Activated naive CD4-positive, alpha-beta T cell treated with Interleukin-2 at 50 U/mL for 16 hours (primary cell): Measurements from ENCODE around the gene SLC45A3.
"Not testable (repeated sequence)": the region's sequence is repeated elsewhere in the genome, so short reads cannot be mapped to it uniquely, and the experiment has no call there.

ENCODE experiments used
- DNase-seq: peaks from one replicate; pipeline ENCODE4 v3.0.0-alpha.2; 2020

The SLC45A3 gene, protein sequence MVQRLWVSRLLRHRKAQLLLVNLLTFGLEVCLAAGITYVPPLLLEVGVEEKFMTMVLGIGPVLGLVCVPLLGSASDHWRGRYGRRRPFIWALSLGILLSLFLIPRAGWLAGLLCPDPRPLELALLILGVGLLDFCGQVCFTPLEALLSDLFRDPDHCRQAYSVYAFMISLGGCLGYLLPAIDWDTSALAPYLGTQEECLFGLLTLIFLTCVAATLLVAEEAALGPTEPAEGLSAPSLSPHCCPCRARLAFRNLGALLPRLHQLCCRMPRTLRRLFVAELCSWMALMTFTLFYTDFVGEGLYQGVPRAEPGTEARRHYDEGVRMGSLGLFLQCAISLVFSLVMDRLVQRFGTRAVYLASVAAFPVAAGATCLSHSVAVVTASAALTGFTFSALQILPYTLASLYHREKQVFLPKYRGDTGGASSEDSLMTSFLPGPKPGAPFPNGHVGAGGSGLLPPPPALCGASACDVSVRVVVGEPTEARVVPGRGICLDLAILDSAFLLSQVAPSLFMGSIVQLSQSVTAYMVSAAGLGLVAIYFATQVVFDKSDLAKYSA

DNA sequence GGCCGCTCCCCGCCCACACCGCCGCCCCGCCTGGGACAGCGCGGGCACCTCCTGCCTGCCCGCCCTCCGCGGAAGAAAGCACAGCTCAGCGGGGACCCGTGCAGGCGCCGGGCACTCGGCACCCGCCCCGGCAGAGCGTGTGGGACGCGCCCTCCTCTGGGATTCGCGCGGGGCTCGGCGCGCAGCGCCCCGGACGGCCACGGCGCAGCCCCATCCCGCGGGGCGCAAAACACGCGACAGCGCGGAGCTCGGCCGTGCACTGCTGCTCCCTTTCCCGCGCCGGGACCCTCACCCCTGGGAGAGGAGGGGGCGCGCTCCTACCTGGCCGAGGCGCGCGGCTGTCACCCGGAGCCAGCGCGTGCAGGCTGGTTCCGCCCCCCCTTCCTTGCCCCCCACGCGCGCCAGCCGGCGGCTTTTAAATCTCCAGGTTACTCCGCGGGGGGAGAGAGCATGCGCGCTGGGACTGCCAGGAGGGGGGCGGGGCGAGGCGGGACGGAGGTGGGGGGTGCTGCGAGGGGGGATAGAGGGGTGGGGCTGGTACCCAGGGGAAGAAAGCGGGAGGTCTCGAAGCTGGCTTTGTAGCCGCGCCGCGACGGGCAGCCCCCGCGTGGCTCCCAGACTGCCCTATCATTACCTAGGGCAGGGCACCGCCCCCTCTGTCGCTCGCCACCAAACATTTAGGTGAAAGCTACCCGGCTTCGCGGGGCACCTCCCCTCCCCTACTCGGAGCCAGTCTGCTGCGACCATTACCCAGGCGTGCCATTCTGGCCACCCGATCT, at the start of gene SLC45A3:
SLC45A3 (minus strand) TSS at position 437 of the 779 bp plus-strand sequence. CDS start 15,853 bp downstream, outside the sequence.
- peak; percentile 46 for DNase-seq

DNA sequence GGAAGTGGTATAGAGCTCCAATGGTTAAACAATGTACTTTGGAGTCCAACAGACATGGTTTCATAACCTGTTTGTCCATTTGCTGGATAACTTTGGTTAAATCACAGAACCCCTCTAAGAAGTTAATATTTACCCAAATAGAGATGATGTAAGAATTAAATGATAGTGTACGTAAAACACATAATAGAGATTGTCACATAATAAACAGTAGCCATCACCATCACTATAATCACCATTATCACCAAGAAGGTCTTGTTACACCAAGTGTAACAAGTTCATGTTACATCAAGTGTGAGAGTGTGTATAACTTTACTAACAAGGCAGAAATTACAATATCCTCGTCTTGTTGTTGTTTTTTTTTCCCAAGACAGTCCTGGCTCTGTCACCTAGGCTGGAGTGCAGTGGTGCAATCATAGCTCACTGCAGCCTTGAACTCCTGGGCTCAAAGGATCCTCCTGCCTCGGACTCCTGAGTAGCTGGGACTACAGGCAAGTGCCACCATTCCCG, 46.4 kb upstream of the SLC45A3 start:
- no peak for DNase-seq

DNA sequence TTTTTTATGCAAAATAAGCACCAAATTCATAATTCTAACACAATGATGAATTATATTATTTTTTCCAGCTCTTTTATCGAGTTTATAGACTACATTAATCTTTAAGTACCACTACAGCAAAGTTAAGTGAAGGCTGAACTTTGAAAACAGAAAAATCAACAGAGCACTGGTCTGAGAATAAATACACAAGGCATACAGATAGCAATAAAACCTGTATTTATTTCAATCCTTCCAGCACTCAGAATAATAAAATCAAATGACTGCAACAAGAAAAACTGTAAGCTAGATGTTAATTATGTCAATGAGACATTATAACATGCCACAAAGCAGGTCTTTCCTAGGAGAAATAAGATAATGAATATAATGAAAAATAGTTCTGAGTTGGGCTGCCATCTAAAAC, 45.2 kb upstream of the SLC45A3 start:
- no peak for DNase-seq

DNA sequence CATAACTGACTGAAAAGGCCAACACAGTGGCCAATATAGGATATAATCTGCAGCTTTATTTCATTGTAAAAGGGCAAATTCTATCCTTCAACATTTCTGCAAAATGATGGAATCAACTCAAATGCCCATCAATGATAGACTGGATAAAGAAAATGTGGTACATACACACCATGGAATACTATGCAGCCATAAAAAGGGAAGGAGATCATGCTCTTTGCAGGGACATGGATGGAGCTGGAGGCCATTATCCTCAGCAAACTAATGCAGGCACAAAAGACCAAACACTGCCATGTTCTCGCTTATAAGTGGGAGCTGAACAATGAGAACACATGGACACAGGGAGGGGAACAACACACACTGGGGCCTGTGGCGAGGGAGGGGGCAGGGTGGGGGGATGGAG, 40.4 kb upstream of the SLC45A3 start:
- DNase-seq, result not testable (repeated sequence)

DNA sequence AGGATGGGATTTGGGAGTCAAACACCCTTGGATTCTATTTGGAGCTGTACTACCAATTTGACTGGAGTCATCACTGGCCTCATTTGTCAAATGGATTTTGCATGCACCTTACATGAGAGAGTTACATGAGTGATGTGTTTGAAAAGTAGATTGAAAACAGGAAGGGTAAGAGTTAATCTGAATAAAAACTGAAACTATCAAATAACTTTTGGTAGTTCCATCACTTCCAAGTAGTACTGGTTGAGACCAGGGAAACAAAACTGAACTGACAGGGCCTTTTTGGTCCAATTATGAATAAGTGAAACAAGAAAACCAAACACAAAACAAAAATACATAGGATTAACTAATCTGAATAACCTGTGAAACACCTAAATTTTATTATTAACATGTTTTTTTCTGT, 39.5 kb upstream of the SLC45A3 start:
- DNase-seq, result no peak

DNA sequence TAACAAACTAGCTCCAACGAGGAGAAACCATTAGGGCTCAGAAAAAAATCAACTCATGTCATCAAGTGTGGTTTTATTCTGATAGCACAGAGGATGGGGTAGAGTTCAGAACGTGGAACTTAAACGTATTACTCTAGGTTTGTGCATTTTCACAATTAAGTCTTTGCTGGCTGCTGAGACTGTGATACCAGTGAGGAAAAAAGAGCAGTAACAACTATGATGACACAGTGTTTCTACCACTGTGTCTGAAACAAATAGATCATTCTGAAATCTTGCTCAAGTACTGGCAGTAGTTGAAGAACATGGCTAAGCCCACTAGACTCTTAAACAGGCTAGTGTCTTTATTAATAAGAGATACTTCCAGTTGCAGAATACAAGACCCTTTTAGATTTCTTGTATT, 38.7 kb upstream of the SLC45A3 start:
- no peak for DNase-seq

DNA sequence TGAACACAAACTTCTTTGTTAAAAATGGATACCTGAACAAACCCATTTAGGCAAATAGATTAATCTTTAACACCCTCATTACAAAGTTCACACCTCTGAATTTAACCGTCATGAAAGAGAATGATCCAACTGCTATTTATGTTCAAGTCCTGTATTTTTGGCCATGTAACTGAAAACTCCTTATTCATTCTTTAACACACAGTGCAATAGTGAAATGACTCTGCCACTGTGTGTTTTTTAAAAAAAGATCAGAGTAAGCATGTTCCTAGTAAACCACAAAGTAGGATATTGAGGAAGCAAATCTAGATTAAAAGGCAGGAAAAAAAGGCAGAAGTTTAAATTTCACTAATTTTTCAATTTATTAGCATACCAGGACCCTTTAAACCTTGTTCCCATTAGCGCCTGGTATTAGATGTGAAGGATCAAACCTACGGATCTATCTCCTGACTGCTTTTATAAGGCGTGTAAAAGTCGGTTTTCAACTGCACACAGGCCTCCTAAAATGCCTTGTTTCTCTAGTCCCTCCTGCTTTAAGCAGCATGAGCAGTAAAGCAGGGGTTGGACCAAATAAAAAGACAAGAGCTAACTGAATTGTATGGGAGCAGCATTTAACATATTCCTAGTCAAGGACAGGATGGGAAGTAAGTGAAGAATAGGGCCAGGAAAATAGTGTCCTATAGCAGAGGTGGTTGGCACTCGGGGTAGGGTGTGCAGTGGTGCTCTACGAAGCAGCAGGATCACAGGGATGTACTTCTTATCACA, 36.2 kb upstream of the SLC45A3 start:
- no peak for DNase-seq

DNA sequence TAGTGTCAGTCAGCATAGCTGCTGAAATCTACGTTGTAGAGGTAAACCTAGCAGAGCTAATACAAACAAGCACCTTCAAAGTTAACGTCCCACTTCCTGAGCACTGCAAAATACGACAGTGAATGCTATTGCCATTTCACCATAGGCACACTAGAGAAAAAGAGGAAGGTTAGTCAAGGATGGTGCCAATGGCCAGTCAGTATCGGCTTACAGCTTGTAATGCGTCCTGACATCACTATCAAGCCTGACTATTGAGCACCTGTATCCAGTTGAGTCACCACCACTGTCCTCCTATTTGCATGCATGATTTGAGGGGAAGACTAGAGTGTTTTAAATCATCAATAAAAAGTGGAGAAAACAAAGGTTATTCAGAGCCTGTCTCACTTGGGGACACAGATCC, 35.3 kb upstream of the SLC45A3 start:
- no peak for DNase-seq

DNA sequence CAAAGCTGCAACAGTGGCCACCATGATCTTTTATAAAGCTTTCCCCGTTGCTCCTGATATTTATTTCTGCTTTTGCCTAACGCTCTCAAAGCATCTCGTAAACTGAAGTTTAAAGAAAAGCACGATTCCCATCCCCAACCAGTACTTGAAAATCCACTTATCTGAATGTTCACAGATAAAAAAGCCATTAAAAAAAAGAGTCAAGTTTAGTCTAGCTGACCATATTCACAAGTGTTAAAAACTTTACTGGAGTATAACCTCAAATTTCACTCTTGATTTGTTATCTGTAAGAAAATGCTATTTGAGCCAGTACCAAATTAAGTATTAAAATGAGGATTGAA, 34.6 kb upstream of the SLC45A3 start:
- no peak for DNase-seq

DNA sequence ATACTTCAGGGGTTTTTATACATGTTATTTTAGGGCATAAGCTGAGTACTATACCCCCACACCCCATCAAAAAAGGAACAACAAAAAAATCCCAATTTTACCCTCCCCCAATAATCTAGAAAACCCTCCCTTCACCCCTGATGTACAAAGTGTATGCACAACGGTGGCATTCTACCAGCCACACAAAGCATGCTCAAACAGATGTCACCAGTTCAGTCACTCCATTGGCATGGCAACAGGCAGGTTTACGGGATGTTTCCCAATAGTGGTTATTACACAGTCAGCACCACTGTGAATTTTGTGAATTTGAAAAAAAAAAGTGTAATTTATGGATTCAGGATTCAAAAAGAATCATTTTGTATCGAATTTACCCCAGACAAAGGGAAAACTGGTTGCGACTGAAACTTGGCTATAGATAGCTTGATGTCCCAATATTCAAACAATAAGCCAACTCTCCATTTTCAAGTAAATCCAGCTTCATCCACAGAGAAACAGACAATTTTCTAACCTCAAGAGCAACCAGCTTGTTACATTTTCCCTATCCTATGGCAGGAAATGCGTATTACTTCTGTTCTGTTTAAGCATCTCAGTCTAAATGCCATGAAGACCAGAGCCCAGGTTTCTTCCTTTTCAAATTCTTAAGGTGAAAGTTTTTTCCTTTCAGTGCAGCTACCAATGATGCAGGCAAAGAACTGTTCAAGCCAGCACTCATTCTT, 34.0 kb upstream of the SLC45A3 start:
- DNase-seq, result no peak

DNA sequence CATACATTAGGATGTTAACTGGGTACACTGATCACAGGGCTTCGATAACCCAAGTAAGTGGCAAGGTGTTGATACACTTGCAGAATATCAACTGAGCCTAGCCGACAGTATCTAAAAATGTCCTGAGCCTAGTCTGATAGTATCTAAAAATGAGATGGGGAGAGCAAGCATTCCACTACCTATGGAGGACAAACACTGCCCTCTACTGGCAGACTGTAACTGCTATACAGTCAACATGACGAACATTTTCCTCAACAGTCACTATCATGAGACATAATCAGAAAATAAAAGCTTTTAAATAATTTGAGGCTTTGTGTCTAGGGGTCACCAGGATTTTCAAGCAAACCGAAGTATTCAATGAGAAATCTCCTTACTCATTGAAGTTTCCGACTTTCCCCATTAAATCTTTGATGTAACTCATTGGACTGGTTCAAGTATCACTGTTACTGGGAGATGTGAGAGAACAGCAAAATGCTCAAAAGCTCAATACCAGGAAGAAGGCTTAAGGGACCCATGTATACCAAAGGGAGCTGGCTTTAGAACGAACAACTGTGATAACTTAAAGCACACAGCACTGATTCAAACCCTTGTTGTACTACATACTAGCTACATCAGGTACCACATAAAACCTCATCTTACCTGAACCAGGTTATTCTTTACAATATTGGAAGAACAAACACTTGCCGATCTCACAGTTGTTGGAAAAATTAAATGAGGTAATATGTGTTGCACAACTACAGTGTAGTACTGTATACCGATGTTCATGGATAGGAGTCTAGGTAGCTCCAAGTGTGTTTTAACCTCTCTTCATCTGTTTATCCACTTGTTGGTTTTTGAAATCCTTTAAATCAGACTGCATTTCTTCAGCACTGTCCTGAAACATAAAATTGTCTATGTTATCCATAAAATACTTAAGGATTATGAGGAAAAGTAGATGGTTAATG, 31.1 kb upstream of the SLC45A3 start:
- DNase-seq, result peak; percentile 49

DNA sequence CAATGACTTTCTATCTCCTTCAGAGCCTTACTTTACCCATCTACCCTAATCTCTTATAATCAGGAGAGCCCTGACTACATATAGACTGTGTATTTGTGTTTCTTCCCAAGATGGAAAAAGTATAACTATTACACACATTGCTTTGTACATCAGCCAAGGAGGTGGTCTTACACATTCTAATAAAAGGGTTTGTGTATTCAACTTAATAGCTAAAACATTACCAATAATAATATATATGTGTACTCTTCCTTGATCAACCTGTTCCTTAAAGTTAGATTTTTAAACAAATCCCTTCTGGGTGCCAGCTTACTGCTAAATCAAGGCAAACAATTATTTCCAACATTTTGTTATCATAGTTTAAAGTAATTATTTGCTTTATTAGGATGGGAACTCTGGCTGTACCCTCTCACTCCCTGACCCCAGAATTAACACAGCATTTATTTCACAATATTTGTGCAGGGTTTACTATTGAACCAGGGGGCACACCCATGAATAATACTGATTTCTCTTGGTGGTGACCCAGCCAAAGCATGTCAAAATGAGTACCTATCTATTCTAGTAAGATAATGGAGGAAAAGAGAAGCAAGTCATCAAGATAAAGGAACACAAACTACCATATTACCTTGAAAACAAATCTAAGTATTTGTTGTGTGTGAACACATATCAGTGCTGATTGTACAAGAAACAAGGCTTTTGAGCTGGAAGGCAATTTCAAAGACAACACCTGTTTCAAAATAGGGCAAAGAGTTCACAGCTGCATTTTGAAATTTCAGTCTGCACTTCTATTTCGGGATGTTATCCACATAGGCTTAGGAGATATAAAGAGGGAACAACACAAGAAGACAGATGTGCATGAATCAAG, 30.1 kb upstream of the SLC45A3 start:
- no peak for DNase-seq

DNA sequence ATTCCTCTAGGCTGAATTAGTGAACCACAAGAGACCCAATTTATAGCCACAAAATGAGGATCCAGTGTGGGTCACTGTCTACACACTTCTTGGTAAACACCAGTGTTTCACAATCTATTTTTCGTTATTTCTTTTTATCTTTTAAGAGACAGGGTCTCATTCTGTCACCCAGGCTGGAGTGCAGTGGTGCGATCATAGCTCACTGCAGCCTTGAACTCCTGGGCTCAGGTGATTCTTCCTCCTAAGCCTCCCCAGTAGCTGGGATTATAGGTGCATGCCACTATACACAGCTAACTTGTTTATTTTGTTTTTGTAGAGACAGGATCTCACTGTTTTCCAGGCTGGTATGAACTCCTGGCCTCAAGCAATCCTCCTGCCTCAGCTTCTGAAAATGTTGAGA, 29.3 kb upstream of the SLC45A3 start:
- no peak for DNase-seq

DNA sequence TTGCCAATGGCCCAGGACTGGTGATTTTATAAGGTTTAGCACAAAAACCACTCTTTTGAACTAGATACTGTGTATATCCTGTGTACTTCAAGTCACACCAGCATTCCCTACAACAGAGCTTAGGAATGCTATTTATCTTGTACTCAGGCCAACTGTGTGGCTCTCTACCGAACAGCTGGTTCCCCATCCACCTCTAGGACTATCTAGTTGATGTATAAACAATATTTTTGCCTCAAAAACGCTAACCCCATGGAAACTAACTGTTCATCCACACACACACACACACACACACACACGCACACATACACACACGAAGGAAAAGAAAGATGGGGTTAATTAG, 28.7 kb upstream of the SLC45A3 start:
- DNase-seq, result no peak

DNA sequence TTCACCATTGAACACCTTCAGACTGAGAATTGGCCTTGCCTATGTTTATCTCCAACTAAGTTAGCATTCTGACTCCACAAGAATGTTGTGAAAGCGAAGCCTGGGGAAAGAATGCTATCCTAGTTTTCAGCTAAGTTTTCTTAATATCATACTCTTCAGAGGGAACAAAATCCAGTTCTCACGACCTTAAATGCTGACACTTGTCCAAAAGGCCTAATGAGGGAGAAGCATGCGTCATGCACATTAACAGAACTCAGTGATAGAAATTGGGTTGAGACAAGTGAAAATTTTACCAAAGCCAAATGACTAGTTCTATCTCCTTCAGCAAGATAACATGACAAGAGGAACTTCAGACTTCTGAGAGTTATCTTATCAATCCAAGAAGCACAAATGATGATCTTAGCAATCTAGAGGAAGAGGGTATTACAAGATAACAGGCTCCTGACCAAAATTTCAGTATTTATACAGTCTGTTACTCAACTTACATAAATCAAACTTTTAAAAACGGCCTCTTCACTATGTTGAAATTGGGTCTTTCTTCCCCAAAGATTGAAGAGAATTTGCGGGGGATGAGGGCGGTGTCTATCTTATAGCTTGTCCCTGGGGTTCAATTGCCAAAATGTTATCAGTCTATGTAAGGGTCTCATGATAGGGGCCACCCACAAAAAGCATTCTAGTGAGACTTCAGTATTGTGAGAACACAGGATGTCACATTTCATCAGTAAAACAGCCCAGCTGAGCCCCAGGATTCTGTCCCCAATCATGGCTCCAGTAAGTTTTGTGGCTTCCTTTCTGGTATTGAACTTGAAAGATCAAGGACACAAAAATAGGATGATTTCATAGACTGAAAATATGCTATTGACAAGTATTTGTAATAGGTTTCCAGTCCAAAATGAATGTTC, 26.5 kb upstream of the SLC45A3 start:
- no peak for DNase-seq

DNA sequence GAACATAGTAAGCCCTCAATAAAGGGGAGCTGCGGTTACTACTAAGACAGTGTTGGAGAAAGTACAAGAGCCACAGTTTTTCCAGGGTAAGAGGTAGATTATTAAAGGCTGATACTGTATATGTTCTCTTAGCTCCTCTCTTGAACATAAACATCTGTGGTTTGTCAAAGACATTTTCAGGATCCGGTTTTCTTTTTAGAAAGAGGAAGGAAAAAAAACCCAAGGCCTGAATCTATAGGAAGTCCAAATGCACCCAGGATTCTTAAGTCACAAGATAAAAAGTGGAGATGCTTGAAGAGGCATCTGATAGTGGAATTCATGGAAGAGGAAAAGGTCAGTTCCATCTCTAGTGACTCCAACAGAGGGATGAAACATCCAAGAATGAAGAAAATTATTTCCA, 24.6 kb upstream of the SLC45A3 start:
- DNase-seq, result no peak

DNA sequence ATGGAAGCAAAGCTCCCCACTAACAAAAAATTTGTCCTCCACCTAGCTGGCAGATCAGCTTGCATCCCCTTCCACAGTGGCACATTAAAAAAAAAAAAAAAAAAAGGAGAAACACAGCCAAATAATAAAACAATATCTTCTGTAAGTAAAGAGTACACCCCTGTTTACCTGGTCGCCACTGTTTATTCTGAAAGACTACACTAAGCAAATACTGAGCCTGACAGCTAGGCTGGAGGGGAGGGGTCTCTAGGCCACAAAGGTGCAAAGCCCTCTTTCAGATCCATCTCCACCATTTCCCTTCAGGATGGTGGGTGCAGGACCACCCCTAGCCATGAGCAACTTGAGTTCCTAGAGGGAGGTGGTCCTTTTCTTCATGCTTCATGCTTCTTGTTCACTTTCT, 22.8 kb upstream of the SLC45A3 start:
- no peak for DNase-seq

DNA sequence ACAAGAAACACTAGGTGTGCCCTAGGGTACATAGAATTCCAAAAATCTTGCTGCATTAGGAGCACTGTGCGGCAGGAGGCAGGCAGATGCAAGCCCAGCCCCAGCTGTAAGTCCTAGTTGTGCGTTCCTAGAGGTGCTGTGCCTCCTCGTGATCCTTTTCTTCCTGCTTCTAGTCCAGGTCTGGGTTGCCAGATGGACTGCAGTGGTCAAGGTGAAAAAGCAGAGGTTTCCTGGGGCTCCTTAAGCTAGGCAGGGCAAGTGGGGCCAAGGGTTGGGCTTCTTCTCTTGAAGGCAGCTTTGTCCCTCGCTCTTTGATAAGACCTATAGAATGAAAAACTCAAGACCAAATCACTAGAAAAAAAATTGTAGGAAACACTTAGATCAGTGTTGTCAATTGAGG, 21.6 kb upstream of the SLC45A3 start:
- no peak for DNase-seq

DNA sequence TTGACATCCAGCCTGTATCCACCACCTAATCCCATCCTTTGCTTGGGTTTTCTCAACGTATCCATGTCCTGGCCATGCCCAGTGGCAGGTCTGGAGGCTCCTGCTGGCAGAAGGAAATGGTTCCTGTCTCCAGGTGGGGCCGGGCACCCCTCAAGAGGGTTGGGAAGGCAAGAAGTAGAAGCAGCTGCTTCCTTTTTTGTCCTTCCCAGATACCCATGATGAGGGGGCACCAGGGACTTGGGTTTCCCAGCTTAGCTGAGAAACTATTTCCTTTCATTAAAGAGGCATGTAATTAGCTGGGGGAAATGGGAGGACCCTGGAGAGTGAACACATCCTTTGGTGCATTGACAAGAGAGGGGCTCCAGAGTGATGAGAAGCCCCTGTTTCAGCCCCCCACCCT, 21.1 kb upstream of the SLC45A3 start:
- DNase-seq, result no peak
